ENCODE results near the gene SPRYD3.

SPRYD3 gene

GRCh38 chr12:53062011-53062961 is 16.9 kb downstream of the SPRYD3 start:
- DNase-seq, result no peak

GRCh38 chr12:53061404-53062010 is 17.7 kb downstream of the SPRYD3 start:
- no peak for DNase-seq

GRCh38 chr12:53060721-53061276 is 18.4 kb downstream of the SPRYD3 start:
- DNase-seq, result no peak

- no peak for DNase-seq
Measured at GRCh38 chr12:53060064-53060720, 19.0 kb downstream of the SPRYD3 start.

- no peak for DNase-seq
Measured at GRCh38 chr12:53059434-53060063, 19.6 kb downstream of the SPRYD3 start.

GRCh38 chr12:53058674-53059433 is 20.3 kb downstream of the SPRYD3 start:
- DNase-seq, result no peak

- DNase-seq, result no peak
Measured at GRCh38 chr12:53057816-53058500, 21.2 kb downstream of the SPRYD3 start.

- DNase-seq, result no peak
Measured at GRCh38 chr12:53056901-53057300, 22.3 kb downstream of the SPRYD3 start.

- no peak for DNase-seq
Measured at GRCh38 chr12:53056296-53056695, 22.9 kb downstream of the SPRYD3 start.

GRCh38 chr12:53055471-53056266 is 23.5 kb downstream of the SPRYD3 start:
- DNase-seq, result no peak

GRCh38 chr12:53054112-53054878 is 24.9 kb downstream of the SPRYD3 start:
- DNase-seq, result peak; percentile 85 to 89

GRCh38 chr12:53053218-53054111 is 25.7 kb downstream of the SPRYD3 start:
- peak in 1 of 2 donors; percentile 23 for DNase-seq

- DNase-seq, result no peak
Measured at GRCh38 chr12:53052419-53053217, 26.6 kb downstream of the SPRYD3 start.

GRCh38 chr12:53051881-53052412 is 27.2 kb downstream of the SPRYD3 start:
- no peak for DNase-seq

- peak; percentile 64 to 86 for DNase-seq
Measured at GRCh38 chr12:53051058-53051880, 27.9 kb downstream of the SPRYD3 start.

GRCh38 chr12:53050426-53051057 is 28.6 kb downstream of the SPRYD3 start:
- DNase-seq, result no peak
